HEK293 (cell line): ENCODE data around the gene SERTAD4.
A peak's percentile ranks its signal among the peaks of the same experiment; 100 is the strongest.

Experiments used
- CTCF ChIA-PET: fragments of 350-600 bp; formaldehyde crosslinking; extraction: SDS; loops from one replicate; lab custom pipeline; 2021; ENCODE audit warnings: antibody characterized with exemption; lab: Yijun Ruan, JAX
- POLR2A ChIA-PET: fragments of 300-600 bp; formaldehyde crosslinking; extraction: SDS; loops from one replicate; lab custom pipeline; 2020; ENCODE audit warnings: antibody characterized with exemption, inconsistent platforms; lab: Yijun Ruan, JAX
- H3K27ac ChIP-seq: fragments of 200-500 bp; sonication (Bioruptor generic); 2 replicates; pipeline ENCODE4 v1.5.1; 2014; ENCODE audit warnings: low read depth, low read length, control low read depth, inconsistent platforms; ENCODE audit errors: extremely low read depth
- H3K36me3 ChIP-seq, 2 experiments: fragments of 200-500 bp in 1 of 2; sonication (Bioruptor generic) in 1 of 2; 1 replicate in 1 of 2; 2 replicates in 1 of 2; pipeline ENCODE4 v1.5.1; 2014 to 2017; ENCODE audit warnings: inconsistent platforms in 2 of 2, low read length in 2 of 2; ENCODE audit not compliant: control insufficient read depth in 2 of 2, insufficient read depth in 1 of 2
- H3K4me1 ChIP-seq: fragments of 200-500 bp; sonication (Bioruptor generic); 2 replicates; pipeline ENCODE4 v1.5.1; 2014; ENCODE audit warnings: mild to moderate bottlenecking, low read length, inconsistent platforms; ENCODE audit not compliant: control insufficient read depth, insufficient read depth
- H3K4me3 ChIP-seq: 2 replicates; pipeline ENCODE4 v1.5.1; 2011; ENCODE audit warnings: low read depth, mild to moderate bottlenecking, control low read depth, low read length, moderate library complexity
- H3K9me3 ChIP-seq: fragments of 200-500 bp; sonication (Bioruptor generic); 2 replicates; pipeline ENCODE4 v1.5.1; 2014; ENCODE audit warnings: low read depth, low read length, inconsistent platforms; ENCODE audit not compliant: control insufficient read depth, insufficient read depth
- GLIS1 ChIP-seq: fragments of 450-650 bp; formaldehyde crosslinking; IDR thresholded peaks from 2 replicates; pipeline ENCODE4 v1.5.1; 2016; ENCODE audit warnings: missing biosample characterization, missing genetic modification characterization
- HOXC10 ChIP-seq: sonication (generic); formaldehyde crosslinking; IDR thresholded peaks from 2 replicates; pipeline ENCODE4 v1.8.1; 2023; ENCODE audit warnings: mild to moderate bottlenecking, missing genetic modification reagents
- PRDM1 ChIP-seq: fragments of 450-650 bp; formaldehyde crosslinking; IDR thresholded peaks from 2 replicates; pipeline ENCODE4; 2016; ENCODE audit warnings: missing biosample characterization, missing genetic modification characterization
- SALL2 ChIP-seq: fragments of 450-650 bp; formaldehyde crosslinking; IDR thresholded peaks from 2 replicates; pipeline ENCODE4 v1.5.0; 2017; ENCODE audit warnings: missing biosample characterization, mild to moderate bottlenecking, missing genetic modification characterization, borderline replicate concordance
- ZBTB1 ChIP-seq: fragments of 450-650 bp; formaldehyde crosslinking; IDR thresholded peaks from 2 replicates; pipeline ENCODE4 v1.5.1; 2016; ENCODE audit warnings: missing biosample characterization, missing genetic modification characterization
- ZBTB17 ChIP-seq: fragments of 450-650 bp; formaldehyde crosslinking; IDR thresholded peaks from 2 replicates; pipeline ENCODE4 v1.5.1; 2016; ENCODE audit warnings: missing biosample characterization, missing genetic modification characterization
- ZBTB48 ChIP-seq: fragments of 450-650 bp; formaldehyde crosslinking; IDR thresholded peaks from 2 replicates; pipeline ENCODE4 v1.5.1; 2016; ENCODE audit warnings: missing biosample characterization, missing genetic modification characterization
- ZFHX2 ChIP-seq: fragments of 450-650 bp; formaldehyde crosslinking; conservative IDR thresholded peaks from 2 replicates; pipeline ENCODE4 v1.5.1; 2016; ENCODE audit warnings: missing biosample characterization, missing genetic modification characterization
- ZNF121 ChIP-seq: fragments of 450-650 bp; formaldehyde crosslinking; IDR thresholded peaks from 2 replicates; pipeline ENCODE4 v1.5.1; 2016; ENCODE audit warnings: missing biosample characterization, missing genetic modification characterization
- ZNF23 ChIP-seq: fragments of 450-650 bp; formaldehyde crosslinking; IDR thresholded peaks from 2 replicates; pipeline ENCODE4 v1.5.1; 2016; ENCODE audit warnings: missing biosample characterization, missing genetic modification characterization, borderline replicate concordance
- ZNF266 ChIP-seq: fragments of 450-650 bp; formaldehyde crosslinking; IDR thresholded peaks from 2 replicates; pipeline ENCODE4 v1.5.1; 2016; ENCODE audit warnings: missing biosample characterization, missing genetic modification characterization, low read depth
- ZNF280C ChIP-seq: fragments of 450-650 bp; formaldehyde crosslinking; IDR thresholded peaks from 2 replicates; pipeline ENCODE4 v1.5.1; 2016; ENCODE audit warnings: missing biosample characterization, missing genetic modification characterization
- ZNF354C ChIP-seq: fragments of 450-650 bp; formaldehyde crosslinking; IDR thresholded peaks from 2 replicates; pipeline ENCODE4 v1.5.1; 2016; ENCODE audit warnings: missing biosample characterization, missing genetic modification characterization, low read depth, borderline replicate concordance
- ZNF677 ChIP-seq: fragments of 450-650 bp; IDR thresholded peaks from 2 replicates; pipeline ENCODE4 v1.5.0; 2018; ENCODE audit warnings: missing biosample characterization, mild to moderate bottlenecking, missing genetic modification characterization, moderate library complexity
- ZNF701 ChIP-seq: fragments of 450-650 bp; formaldehyde crosslinking; IDR thresholded peaks from 2 replicates; pipeline ENCODE4 v1.5.1; 2016; ENCODE audit warnings: missing biosample characterization, missing genetic modification characterization
- ZNF837 ChIP-seq: fragments of 450-650 bp; formaldehyde crosslinking; IDR thresholded peaks from 2 replicates; pipeline ENCODE4 v1.5.1; 2016; ENCODE audit warnings: missing biosample characterization, missing genetic modification characterization
- ZNF843 ChIP-seq: fragments of 450-650 bp; formaldehyde crosslinking; IDR thresholded peaks from 2 replicates; pipeline ENCODE4 v1.5.1; 2016; ENCODE audit warnings: missing biosample characterization, missing genetic modification characterization

SERTAD4 gene

GRCh38 chr1:210214573-210215409, 17.8 kb upstream of the SERTAD4 start:
- H3K4me1 ChIP-seq, result no peaks in the 10 kb centered on the region
- CTCF ChIA-PET, result interaction anchor here (1.1 kb wide), 1 partner anchor 11 kb away, joined by 3 read pairs; no protein-coding TSS in a partner anchor
- H3K4me3 ChIP-seq, result no peak overlapping the region
- TF ChIP-seq ZNF701 (tag by site-specific recombination), result no peak
- peak; percentile 78 for TF ChIP-seq ZNF121
- no peaks in the 10 kb centered on the region for H3K9me3 ChIP-seq
- H3K27ac ChIP-seq, result no peak overlapping the region
- POLR2A ChIA-PET, result no interaction called here
- no peaks in the 10 kb centered on the region for H3K36me3 ChIP-seq

GRCh38 chr1:210217482-210217881, 15.1 kb upstream of the SERTAD4 start:
- CTCF ChIA-PET, result no interaction called here
- Histone ChIP-seq H3K36me3 (no peaks in the 10 kb centered on the region), H3K4me3 (no peak overlapping the region), H3K9me3 (no peaks in the 10 kb centered on the region), H3K27ac (no peak overlapping the region), H3K4me1 (no peaks in the 10 kb centered on the region)
- POLR2A ChIA-PET, result no interaction called here
- TF ChIP-seq ZFHX2 (tag by site-specific recombination), result no peak
- no peak for TF ChIP-seq ZBTB17 (tag by site-specific recombination)
- TF ChIP-seq ZNF677 (tag by site-specific recombination), result no peak
- no peak for TF ChIP-seq ZNF837
- TF ChIP-seq HOXC10 (CRISPR knock-in tag), result no peak
- no peak for TF ChIP-seq ZNF354C
- TF ChIP-seq ZBTB48 (tag by site-specific recombination), result peak; percentile 96
- no peak for TF ChIP-seq ZNF843 (tag by site-specific recombination)

GRCh38 chr1:210218047-210218446, 14.5 kb upstream of the SERTAD4 start:
- Histone ChIP-seq H3K4me3 (no peak overlapping the region), H3K36me3 (no peaks in the 10 kb centered on the region)
- TF ChIP-seq ZNF266 (tag by site-specific recombination) (no peak), ZNF23 (tag by site-specific recombination) (no peak), SALL2 (no peak), GLIS1 (no peak), ZBTB1 (tag by site-specific recombination) (no peak), PRDM1 (tag by site-specific recombination) (no peak), ZNF280C (tag by site-specific recombination) (no peak)

More at GRCh38 chr1:210218047-210218446, 14.5 kb upstream of the SERTAD4 start:
- Histone ChIP-seq H3K9me3 (no peaks in the 10 kb centered on the region), H3K27ac (no peak overlapping the region), H3K4me1 (no peaks in the 10 kb centered on the region)
- ChIA-PET CTCF (no interaction called here), POLR2A (no interaction called here)
